Measurements from ENCODE around the gene SOWAHC.
"Not testable (repeated sequence)": the region's sequence is repeated elsewhere in the genome, so short reads cannot be mapped to it uniquely, and the experiment has no call there.

SOWAHC gene

DNA sequence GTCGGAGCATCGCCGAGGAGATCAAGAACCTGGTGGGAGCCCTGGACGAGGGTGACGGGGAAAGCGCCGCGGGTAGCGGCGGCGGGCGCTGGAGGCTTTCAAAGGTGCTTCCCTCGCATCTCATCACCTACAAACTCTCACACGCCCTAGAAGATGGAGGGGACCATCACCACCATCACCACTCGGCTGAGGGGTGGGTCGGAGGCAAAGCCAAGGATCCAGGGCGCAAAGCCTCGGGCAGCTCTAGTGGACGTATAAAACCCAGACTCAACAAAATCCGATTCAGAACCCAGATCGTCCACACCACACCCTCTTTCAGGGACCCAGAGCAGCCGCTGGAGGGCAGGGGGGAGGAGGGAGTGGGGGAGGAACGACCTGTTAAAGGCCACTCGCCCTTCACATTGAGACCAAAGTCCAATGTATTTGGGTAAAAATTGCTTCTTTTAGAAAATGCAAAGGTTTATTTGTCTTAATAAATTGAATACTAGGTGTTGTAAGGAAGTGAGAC is 1.5 kb downstream of the SOWAHC start:
- no peak for DNase-seq

DNA sequence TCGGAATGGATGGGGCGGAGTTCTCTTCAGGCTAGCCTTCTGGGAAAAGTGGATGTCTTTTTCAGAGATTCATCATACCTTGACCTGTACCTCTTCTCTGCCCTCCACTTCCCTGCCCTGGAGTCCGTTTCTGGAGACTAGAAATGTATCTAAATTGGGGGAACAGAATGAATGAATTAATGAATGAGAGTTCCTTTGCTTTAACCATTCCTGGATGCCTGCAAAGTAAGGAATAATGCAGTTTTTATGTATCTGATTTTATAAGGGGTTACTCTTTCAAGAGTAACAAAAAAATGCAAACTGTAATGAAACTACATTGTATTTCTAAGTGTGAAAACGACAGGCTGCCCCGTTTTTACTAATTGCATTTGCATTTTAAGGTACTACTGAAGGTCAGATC is 2.0 kb downstream of the SOWAHC start:
- no peak for DNase-seq

DNA sequence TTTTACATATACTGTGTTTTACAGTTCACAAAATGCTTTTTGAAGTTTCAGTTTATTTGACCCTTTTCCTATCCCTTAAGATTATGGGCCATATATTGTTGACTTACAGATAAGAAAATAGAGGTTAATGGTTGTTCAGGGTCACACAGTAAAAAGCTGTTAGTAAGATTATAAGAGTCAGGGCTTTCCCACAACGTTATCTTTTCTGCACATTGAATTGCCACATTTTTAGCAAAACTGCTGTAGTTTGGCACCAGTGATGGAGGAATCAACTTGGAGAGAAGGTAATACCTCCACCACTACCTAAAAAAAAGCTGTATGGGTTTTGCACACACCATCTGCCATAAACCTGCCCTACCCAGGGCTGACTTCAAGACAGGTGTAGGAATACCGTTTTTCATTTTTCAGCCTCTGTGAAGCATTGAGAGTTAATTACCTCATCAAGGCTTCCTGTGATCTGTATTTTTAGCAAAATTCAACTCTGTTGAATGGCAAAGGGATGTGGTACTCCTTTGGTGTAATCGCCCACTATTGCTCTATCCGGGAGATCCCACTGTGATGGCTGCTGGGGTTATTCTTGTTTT is 5.0 kb downstream of the SOWAHC start:
- no peak for DNase-seq

DNA sequence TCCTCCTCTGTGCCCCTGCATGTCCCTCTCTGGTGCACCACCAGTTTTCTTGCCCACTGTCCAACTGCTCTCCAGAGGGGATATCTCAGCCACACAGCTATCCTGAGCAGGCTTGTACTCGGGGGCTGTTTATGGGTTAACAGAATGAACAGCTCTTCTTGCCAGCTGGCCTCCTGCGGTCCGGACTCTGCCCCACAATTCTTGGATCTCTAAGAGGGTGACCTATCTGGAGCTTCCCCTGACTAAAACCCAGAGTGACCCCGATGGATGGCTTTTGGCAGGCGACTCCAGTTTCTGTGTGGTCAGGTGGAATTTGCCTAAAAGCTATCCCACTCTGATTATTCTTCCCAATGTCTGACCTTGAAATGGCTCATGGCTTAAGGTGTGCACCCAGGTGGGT is 9.1 kb downstream of the SOWAHC start:
- DNase-seq, result no peak

DNA sequence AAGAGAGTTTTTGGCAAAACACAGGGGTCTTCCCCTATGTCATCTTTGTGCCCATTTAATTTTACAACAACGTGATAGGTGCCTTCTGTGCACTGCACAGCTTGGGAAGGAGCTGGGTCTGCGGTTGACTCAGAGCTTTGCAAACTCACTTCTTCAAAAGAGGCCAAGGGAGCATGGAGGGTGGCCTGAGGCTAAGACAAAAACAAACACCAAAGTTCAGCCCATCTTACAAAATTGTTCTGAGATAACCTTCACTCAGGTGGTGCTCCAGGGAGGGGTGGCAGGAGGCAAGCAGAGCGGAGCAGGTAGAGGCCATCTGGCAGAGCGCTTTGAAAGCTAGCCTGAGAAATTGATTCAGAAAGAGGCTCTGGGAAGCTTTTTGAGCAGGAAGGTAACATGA is 9.8 kb downstream of the SOWAHC start:
- DNase-seq, result no peak

DNA sequence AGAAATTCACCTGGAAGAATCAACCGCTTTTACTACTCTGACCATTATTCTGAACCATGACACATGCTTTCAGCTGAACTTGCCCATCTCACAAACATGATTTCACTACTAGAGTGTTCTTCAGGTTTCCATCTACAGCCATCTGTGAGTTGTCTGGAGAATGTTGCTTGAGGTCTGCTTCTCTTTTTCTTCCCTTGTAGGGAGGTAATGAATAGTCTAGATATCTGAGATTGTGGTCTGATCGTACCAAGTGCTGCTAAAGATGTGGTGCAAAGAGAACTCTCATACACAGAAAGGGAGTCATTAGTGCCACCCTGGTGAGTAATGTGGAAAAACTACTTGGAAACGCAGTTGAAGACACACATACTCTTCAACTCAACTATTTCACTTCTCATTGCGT is 10.2 kb downstream of the SOWAHC start:
- no peak for DNase-seq

DNA sequence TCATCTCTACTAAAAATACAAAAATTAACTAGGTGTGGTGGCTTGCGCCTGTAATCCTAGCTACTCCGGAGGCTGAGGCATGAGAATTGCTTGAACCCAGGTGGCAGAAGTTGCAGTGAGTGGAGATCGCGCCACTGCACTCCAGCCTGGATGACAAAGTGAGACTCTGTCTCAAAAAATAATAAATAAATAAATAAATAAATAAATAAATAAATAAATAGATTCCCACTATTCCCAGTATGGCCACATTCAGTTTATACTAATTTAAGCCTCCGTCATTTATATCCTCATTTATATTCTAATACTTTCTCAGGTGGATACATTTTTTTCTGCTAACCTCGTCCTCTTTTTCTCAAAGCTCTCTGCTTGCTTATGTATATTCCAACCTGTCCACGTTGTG is 14.2 kb downstream of the SOWAHC start:
- DNase-seq, result not testable (repeated sequence)

DNA sequence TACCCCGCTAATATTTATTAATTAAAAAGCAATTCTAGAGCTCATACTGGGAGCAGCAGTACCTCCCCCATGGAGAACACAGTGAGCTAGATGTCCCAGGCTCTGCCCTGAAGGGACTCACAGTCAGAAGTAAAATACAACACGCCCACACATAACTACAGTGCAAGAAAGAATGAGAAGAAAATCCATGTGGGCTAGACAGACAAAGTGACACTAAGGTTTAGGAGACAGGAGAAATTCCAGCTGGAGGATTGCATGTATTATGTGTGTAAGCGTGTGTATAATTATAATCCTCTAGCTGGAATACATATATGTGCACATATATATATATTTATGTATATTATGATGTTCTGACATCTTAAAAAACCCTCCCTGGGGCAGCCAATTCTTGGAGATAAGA is 15.7 kb downstream of the SOWAHC start:
- DNase-seq, result no peak

DNA sequence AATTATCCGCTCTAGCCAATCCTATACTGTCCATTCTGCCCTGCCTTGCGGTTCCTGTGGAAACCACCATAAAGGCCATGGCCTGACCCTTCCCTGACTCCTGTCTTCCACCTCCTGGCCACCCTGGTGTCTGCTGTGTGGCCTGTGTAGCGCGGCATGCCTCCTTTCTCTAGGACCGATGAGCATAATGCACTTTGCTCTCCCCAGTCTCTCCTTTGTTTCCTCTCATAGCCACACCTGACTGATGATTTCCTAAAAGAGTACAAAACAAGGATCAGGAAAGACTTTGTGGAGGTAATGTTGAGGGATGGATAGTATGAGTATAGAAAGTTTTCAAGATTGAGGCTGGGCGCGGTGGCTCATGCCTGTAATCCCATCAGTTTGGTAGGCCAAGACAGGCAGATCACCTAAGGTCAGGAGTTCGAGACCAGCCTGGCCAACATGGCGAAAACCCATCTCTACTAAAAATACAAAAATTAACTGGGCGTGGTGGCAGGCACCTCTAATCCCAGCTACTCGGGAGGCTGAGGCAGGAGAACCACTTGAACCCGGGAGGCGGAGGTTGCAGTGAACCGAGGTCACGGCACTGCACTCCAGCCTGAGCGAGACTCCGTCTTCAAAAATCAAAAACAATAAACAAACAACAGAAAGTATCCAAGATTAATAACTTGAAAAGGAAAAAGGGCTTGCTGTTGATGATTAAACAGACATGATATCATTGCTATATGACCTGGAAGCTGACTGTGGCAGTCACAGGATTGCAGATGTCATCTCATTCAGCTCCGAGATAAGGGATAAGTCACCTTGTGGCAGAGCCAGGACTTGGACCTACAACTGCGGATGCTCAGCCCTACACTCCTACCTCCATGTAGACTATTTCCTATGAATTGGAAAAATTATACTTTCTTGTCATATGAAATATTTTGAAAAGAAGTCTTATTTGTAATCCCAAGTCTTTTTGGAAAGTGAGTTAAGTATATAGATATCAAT is 16.6 kb downstream of the SOWAHC start:
- DNase-seq, result no peak

DNA sequence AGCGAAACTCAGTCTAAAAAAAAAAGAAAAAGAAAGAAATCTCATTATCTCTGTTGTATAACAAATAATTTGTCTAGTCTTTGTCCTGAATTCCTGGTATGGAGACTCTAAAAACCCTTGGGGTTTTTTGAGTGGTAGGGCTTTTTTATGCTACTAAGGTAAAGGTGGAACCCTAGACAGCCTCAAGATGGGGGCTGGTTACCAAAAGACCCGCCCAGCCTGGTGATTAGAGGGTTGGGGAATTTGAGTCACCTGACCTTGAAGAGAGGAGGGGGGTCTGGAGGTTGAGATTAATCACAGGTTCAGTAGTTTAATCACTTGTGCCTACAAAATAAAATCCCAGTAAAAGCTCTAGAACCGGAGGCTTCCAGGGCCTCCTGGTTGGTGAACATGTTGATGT is 17.6 kb downstream of the SOWAHC start:
- no peak for DNase-seq

DNA sequence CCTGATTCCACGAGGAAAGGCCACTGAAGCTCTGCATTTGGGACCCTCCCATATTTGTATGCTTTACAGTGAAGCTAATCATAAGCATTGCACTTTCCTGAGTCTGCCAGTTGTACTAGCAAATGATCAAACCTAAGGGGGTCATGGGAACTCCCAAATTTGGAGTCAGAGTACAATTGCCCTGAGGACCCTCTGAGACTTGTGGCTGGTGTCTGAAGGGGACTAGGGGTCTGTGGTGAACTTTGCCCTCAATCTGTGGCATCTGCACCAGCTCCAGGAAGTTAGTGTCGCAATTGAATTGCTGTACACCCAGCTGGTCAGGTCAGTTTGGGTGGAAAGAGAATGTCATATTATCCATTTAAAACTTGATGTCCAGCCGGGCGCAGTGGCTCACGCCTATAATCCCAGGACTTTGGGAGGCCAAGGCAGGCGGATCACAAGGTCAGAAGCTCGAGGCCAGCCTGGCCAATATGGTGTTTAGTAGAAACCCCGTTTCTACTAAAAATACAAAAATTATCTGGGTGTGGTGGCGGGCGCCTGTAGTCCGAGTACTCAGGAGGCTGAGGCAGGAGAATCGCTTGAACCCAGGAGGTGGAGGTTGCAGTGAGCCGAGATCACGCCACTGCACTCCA is 18.1 kb downstream of the SOWAHC start:
- DNase-seq, result no peak

DNA sequence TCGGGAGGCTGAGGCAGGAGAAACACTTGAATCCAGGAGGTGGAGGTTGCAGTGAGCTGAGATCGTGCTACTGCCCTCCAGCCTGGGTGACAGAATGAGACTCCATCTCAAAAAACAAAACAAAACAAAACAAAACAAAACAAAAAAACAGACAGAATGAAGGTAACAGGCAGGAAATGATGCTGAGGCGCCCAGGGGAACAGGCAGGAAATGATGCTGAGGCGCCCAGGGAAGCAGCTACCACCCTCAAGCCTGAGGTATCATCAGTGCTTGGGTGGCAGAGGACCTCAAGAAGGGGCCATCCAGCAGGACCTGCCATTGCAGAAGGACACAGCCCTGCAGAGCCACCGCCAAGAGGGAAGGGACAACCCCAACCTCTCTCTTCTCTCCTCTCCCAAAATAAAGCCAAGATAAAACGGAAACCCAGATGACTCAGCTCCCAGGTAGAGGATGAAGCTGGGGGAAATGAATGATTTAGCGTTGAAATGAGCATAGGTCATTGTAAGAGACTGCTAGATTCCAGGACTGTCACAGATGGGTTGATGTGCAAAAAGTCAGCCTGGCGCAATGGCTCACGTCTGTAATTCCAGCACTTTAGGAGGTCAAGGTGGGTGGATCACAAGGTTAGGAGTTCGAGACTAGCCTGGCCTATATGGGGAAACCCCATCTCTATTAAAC is 19.3 kb downstream of the SOWAHC start:
- DNase-seq, result no peak

DNA sequence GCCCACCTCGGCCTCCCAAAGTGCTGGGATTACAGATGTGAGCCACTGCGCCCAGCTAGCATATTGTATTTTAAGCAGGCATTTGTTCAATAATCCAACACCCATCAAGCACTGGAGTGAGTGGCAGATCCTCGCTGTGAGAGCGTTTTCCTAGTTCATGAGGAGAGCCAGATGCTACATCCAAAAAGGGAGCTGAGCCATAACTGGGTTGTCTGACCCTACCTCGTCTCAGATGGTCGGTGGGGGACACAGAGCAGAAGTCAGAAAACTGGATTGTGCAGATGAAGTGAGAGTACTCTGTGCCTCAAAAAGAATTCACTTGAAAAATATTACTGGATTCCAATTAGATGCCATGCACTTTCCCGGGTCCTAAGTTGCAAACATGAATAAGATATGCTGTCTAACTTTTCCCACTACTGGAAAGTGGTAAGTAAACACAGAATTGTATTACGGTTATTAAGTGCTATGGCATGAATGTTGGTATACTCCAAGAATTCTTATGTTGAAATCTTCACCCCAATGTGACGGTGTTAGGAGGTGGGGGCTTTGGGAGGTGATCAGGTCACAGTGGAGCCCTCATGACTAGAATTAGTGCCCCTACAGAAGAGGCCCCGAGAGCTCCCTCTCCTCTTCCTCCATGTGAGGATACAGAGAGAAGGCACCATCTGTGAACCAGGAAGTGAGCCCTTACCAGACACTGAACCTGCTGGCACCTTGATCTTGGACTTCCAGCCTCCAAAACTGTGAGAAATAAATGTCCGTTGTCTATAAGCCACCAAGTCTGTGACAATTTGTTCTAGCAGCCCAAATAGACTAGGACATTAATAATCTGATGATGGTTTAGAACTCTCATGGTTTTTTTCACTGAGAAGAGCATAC is 21.5 kb downstream of the SOWAHC start:
- DNase-seq, result no peak

DNA sequence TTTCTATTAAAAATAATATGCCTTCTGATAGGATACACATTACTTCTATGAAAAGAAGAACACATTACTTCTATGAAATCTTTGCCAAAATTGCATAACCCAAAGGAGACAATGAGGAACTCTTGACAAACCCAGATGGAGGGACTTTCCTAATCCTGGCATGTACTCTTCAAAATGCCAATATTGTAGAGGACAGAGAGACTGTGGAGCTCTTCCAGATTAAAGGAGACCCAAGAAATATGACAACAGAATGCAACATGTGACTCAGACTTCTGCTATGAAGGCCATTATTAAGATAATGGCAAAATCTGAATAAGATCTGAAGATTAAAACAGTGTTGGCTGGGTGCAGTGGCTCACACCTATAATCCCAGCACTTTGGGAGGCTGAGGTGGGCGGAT is 22.2 kb downstream of the SOWAHC start:
- DNase-seq, result no peak

DNA sequence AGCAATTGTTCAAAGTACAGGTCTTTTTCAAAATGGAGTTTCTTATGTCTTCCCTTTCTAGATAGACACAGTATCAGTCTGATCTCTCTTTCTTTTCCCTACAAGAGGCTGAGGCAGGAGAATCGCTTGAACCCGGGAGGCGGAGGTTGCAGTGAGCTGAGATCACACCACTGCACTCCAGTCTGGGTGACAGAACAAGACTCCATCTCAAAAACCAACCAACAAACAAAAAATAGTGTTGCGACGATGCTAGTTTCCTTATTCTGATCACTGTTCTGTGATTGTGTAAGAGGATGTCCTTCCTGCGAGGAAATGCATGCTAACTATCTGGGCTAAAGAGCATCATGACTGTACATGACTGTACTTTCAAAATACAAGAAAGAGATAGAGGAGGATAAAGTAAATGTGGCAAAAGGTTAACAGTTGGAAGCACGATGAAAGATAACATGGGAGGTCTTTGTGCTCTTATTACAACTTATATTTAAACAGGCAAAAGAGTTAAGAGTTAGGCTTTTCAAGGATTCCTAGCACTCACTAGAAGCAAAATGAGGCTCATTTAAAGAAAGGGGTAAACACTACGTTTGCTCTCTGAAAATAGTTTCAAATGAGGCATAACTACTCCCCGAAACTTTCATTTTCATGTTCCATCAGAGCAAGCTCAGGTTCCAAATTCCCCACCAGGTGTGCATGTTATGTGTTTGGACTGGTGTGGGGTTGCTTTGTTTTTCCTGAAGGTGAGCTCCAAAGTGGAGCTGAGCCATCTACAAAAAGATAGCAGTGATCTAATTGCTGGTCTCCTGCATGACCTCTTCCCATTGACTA is 23.8 kb downstream of the SOWAHC start:
- no peak for DNase-seq

DNA sequence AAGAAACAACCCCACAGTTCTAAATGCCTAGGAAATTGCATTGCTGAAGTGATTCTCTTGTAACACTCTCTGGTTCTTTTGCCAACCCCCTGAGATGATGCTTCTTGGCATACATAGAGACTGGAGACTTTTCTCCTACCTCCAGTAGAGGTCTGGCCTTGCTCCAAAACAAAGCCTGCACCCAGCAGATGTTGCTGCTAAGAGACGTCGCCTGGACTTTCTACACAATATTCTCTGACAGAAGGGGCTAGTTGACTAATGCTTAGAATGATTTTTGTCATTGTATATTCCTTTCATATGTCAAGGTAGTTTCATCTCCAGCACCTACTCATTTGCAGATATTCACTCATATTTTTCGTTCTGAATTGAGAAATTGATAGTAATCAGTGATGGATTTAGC is 24.6 kb downstream of the SOWAHC start:
- DNase-seq, result no peak

DNA sequence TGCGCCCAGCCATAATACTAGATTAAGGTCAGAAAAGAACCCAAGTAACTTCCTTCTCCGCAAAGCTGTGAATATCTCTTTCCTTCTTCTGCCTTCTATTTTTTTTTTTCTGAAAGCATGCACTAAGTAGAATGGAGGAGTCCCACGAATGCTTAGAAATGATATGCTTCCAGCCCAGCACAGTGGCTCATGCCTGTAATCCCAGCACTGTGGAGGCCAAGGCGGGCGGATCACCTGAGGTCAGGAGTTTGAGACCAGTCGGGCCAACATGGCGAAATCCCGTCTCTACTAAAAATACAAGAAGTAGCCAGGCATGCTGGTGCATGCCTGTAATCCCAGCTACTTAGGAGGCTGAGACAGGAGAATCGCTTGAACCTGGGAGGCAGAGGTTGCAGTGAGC is 25.8 kb downstream of the SOWAHC start:
- DNase-seq, result not testable (repeated sequence)

DNA sequence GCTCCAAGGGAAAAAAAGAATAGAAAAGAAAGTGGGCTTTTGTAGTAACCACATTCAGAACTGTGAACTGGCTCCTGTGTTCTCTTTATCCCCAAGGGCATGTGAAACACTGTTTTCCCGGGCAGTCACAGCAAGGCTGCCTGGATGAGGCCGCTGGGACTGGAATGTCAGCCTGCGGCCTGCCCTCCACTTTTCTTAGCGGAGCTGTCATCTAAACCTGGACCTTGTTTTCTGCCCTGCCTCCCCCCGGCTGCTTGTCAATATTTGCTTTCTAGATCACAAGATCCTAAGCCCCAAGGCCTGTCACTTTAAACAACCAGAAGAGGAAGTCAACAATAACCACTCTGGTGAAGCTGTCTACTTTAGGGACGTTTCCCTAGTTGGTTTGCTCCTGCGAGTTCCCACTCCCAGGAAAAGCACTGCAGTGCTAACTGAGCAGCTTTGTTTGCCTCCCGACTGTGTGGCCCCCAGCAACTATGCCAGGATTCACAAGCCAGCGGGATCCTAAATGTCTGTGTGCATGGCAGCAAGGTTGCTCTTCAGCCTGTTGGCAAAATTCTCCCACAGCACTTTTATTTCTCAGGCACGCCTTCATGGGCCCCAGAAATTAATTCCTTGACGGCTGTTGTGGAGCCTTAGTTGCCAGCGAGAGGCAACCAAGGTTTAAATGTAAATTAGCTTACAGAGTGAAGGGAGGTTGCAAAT is 30.6 kb downstream of the SOWAHC start:
- no peak for DNase-seq

DNA sequence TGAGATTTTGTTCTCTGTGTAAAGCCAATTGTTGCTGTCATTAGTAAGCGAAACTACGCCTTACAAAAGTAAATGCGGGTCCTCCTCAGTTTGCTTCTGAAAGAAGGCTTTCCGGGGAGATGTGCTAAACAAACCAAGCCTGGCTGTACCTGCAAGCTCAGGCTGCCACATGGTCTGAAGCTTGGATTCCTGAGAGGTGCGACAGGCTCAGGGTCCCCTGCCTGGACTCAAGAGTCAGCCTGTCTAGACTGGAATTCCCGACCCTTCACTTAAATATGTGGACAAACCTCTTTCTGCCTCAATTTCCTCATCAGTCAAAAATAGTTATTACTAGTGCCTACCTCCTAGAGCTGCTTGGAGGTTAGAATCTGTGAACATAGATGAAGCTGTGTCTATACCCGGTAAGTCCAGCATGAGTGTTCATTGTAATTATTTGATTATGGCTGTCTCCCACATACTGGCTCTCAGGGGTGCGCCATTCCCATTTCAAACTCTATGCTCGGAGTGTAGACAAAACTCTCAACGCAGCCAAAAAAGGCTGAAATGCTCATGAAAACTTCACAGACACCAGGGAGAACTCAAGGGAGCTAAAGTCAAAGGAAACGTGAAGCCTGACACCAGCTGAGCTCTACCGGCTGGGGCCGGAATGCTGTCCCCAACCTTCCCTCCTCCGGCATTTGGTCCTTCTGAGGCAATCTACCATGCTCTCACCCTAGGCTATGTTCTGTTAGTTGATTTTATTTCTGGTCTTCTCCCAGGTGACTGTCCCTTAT is 31.4 kb downstream of the SOWAHC start:
- DNase-seq, result no peak

DNA sequence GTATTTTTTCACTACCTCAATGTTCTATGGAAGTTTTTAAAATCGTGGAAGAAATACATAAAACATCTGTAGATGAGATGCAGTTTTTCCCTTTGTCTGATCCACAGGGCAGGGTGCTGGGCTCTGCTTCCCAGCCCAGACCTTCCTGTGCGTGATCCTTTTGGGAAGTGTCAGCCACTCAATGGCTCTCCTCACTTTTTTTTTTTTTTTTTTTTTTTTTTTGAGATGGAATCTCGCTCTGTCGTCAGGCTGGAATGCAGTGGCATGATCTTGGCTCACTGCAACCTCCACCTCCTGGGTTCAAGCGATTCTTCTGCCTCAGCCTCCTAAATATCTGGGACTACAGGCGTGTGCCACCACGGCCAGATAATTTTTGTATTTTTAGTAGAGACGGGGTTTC is 32.8 kb downstream of the SOWAHC start:
- DNase-seq, result no peak

All from CD4-positive, alpha-beta T cell treated with Interleukin-21 for 1 hour (primary cell).